HepG2 (cell line): ENCODE results near the gene CFAP69.

Experiments used
- CTCF ChIP-seq: sonication (generic); formaldehyde crosslinking; IDR thresholded peaks from 2 replicates; pipeline ENCODE4 v1.5.0; 2020; ENCODE audit warnings: mild to moderate bottlenecking, missing genetic modification reagents, moderate library complexity
- GPBP1L1 ChIP-seq: sonication (generic); formaldehyde crosslinking; IDR thresholded peaks from 2 replicates; pipeline ENCODE4 v1.5.0; 2020; ENCODE audit warnings: mild to moderate bottlenecking, missing genetic modification reagents
- MAZ ChIP-seq, 2 experiments: sonication (generic) in 1 of 2; formaldehyde crosslinking in 1 of 2; IDR thresholded peaks; 2 replicates each; pipeline versions ENCODE4 v1.5.0 to v1.6.1; 2012 to 2020; ENCODE audit warnings: low read depth in 2 of 2, mild to moderate bottlenecking in 2 of 2, borderline replicate concordance in 1 of 2, improper control_type of control experiment in 1 of 2, low read length in 1 of 2, missing genetic modification reagents in 1 of 2, moderate library complexity in 1 of 2
- TCF7L2 ChIP-seq: IDR thresholded peaks from 2 replicates; pipeline ENCODE4 v1.6.1; 2011; ENCODE audit warnings: mild to moderate bottlenecking, low read depth, low read length, moderate library complexity
- ZNF350 ChIP-seq: sonication (generic); formaldehyde crosslinking; IDR thresholded peaks from 2 replicates; pipeline ENCODE4 v1.4.0; 2020; ENCODE audit warnings: mild to moderate bottlenecking, low read depth, missing genetic modification reagents, borderline replicate concordance
- ZSCAN20 ChIP-seq: sonication (generic); formaldehyde crosslinking; IDR thresholded peaks from 2 replicates; pipeline ENCODE4 v1.4.0; 2020; ENCODE audit warnings: missing genetic modification reagents, mild to moderate bottlenecking, borderline replicate concordance

- TF ChIP-seq GPBP1L1 (CRISPR knock-in tag) (no peak), TCF7L2 (no peak), ZSCAN20 (no peak), ZNF350 (no peak), MAZ (IDR thresholded peaks at IDR 0.05; ENCODE audit: borderline replicate concordance, low read depth, low read length) (no peak), MAZ (CRISPR knock-in tag; IDR thresholded peaks at IDR 0.05; ENCODE audit: low read depth) (no peak), CTCF (no peak)
These were observed 8.2 kb upstream of the CFAP69 start for GRCh38 chr7:90236721-90237289.
